Measurements from ENCODE around the gene PACRG. TPM values are rescaled to one million over a fixed set of nuclear protein-coding genes. Genes with fewer than 3 reads are reported as not detected.

The PACRG gene
- total and polyA plus RNA-seq, 4 donors, result 0.47 to 3.8 (median 2.4) TPM

DNA sequence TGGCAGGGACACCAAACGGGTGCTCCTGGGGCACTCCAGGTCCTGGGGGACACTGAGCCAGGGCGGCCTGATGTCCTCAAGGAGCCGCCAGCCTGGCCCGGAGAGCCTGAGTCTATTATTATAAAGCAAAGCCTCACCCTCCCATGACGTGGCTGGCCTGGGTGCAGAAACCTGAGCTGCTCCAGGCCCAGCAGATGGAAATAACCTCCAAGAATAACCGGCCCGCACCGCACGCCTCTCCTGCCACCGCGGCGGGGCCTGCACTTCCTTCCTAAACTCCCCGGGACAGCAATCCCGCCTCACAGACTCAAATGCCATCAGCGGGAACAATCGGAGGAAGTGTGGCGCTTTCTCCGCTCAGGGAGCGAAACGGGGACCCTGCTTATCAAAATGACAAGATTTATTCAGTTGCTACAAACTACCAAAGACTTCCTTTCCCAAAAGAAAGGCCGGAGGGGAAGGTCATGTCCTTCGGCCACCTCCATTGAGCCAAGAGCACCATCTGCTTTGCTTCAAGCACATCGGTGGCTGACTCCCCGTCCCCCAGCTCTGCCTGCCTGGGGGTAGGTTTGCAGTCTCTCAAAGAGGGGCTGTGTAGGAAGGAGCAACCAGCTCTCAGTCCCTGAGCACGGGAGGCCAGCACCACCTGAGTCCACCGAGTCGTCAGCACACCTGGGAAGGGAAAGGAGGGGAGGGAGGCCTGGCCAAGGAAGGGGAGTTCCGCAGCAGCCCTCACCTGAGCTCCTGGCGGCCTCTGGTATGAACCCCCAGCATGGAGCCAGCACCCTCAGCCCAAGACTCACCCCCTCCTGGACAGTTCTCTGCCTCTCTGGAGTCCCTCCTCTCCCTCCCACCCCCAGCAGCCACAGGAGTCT, 608.1 kb downstream of the PACRG start:
- TF ChIP-seq, protein P1, sequence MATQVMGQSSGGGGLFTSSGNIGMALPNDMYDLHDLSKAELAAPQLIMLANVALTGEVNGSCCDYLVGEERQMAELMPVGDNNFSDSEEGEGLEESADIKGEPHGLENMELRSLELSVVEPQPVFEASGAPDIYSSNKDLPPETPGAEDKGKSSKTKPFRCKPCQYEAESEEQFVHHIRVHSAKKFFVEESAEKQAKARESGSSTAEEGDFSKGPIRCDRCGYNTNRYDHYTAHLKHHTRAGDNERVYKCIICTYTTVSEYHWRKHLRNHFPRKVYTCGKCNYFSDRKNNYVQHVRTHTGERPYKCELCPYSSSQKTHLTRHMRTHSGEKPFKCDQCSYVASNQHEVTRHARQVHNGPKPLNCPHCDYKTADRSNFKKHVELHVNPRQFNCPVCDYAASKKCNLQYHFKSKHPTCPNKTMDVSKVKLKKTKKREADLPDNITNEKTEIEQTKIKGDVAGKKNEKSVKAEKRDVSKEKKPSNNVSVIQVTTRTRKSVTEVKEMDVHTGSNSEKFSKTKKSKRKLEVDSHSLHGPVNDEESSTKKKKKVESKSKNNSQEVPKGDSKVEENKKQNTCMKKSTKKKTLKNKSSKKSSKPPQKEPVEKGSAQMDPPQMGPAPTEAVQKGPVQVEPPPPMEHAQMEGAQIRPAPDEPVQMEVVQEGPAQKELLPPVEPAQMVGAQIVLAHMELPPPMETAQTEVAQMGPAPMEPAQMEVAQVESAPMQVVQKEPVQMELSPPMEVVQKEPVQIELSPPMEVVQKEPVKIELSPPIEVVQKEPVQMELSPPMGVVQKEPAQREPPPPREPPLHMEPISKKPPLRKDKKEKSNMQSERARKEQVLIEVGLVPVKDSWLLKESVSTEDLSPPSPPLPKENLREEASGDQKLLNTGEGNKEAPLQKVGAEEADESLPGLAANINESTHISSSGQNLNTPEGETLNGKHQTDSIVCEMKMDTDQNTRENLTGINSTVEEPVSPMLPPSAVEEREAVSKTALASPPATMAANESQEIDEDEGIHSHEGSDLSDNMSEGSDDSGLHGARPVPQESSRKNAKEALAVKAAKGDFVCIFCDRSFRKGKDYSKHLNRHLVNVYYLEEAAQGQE (IDR thresholded peaks at IDR 0.05), result no peak
- TF ChIP-seq HNF4A (conservative IDR thresholded peaks at IDR 0.05) (no peak), HNF4G (IDR thresholded peaks at IDR 0.05) (no peak), RAD21 (IDR thresholded peaks at IDR 0.05) (peak in 1 of 2 donors; percentile 53), JUND (IDR thresholded peaks at IDR 0.05) (no peak), EGR1 (IDR thresholded peaks at IDR 0.05; ENCODE audit: low read depth in 2 of 2) (no peak), FOXA1 (IDR thresholded peaks at IDR 0.05) (no peak), GABPA (IDR thresholded peaks at IDR 0.05 in 1 of 2, conservative IDR thresholded peaks at IDR 0.05 in 1 of 2) (no peak), NR2F2 (IDR thresholded peaks at IDR 0.05) (peak; percentile 98), SP1 (IDR thresholded peaks at IDR 0.05) (peak; percentile 43), YY1 (IDR thresholded peaks at IDR 0.05) (no peak), FOXA2 (IDR thresholded peaks at IDR 0.05) (no peak), RXRA (IDR thresholded peaks at IDR 0.05) (peak; percentile 12 to 31), TAF1 (conservative IDR thresholded peaks at IDR 0.05) (no peak)
- TF ChIP-seq, protein P2, sequence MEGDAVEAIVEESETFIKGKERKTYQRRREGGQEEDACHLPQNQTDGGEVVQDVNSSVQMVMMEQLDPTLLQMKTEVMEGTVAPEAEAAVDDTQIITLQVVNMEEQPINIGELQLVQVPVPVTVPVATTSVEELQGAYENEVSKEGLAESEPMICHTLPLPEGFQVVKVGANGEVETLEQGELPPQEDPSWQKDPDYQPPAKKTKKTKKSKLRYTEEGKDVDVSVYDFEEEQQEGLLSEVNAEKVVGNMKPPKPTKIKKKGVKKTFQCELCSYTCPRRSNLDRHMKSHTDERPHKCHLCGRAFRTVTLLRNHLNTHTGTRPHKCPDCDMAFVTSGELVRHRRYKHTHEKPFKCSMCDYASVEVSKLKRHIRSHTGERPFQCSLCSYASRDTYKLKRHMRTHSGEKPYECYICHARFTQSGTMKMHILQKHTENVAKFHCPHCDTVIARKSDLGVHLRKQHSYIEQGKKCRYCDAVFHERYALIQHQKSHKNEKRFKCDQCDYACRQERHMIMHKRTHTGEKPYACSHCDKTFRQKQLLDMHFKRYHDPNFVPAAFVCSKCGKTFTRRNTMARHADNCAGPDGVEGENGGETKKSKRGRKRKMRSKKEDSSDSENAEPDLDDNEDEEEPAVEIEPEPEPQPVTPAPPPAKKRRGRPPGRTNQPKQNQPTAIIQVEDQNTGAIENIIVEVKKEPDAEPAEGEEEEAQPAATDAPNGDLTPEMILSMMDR (IDR thresholded peaks at IDR 0.05; ENCODE audit: low read depth, low read length, missing input control), result no peak
- TF ChIP-seq, protein P3, sequence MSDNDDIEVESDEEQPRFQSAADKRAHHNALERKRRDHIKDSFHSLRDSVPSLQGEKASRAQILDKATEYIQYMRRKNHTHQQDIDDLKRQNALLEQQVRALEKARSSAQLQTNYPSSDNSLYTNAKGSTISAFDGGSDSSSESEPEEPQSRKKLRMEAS (IDR thresholded peaks at IDR 0.05), result peak; percentile 36
- TF ChIP-seq, protein P4, sequence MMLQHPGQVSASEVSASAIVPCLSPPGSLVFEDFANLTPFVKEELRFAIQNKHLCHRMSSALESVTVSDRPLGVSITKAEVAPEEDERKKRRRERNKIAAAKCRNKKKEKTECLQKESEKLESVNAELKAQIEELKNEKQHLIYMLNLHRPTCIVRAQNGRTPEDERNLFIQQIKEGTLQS (IDR thresholded peaks at IDR 0.05), result no peak
- TF ChIP-seq, protein P5, sequence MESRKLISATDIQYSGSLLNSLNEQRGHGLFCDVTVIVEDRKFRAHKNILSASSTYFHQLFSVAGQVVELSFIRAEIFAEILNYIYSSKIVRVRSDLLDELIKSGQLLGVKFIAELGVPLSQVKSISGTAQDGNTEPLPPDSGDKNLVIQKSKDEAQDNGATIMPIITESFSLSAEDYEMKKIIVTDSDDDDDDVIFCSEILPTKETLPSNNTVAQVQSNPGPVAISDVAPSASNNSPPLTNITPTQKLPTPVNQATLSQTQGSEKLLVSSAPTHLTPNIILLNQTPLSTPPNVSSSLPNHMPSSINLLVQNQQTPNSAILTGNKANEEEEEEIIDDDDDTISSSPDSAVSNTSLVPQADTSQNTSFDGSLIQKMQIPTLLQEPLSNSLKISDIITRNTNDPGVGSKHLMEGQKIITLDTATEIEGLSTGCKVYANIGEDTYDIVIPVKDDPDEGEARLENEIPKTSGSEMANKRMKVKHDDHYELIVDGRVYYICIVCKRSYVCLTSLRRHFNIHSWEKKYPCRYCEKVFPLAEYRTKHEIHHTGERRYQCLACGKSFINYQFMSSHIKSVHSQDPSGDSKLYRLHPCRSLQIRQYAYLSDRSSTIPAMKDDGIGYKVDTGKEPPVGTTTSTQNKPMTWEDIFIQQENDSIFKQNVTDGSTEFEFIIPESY (IDR thresholded peaks at IDR 0.05), result no peak
- H3K9ac ChIP-seq (ENCODE audit: low read depth in 1 of 2, low read length in 2 of 2), result no peak overlapping the region
- no peaks in the 10 kb centered on the region for H3K9me3 ChIP-seq (ENCODE audit: control insufficient read depth in 4 of 4, low read length in 3 of 4)

More for the DNA sequence above, 608.1 kb downstream of the PACRG start:
- WGBS, result 68% methylated on average over 29 of the region's 29 CpGs
- H3K27me3 ChIP-seq (ENCODE audit: control insufficient read depth in 4 of 4, insufficient read depth in 4 of 4, low read length in 3 of 4), result no peaks in the 10 kb centered on the region
- DNase-seq (ENCODE audit: low spot score), result no peak
- no peaks in the 10 kb centered on the region for H3K36me3 ChIP-seq (ENCODE audit: control insufficient read depth in 4 of 4, insufficient read depth in 3 of 4, low read depth in 1 of 4, low read length in 3 of 4)
- H3K27ac ChIP-seq (ENCODE audit: low read depth in 1 of 2, low read length in 2 of 2), result peak overlapping the region; percentile 43 to 66
- no peaks in the 10 kb centered on the region for H3K4me1 ChIP-seq (ENCODE audit: control insufficient read depth in 4 of 4, insufficient read depth in 4 of 4, low read length in 3 of 4)
- H3K4me3 ChIP-seq (ENCODE audit: low read depth in 1 of 3, low read length in 3 of 3), result no peak overlapping the region
